Lung (tissue), 12 donors: Measurements from ENCODE around the gene ALK. TPM values are rescaled to one million over a fixed set of nuclear protein-coding genes. Genes with fewer than 3 reads are reported as not detected.

Source experiments
- ATAC-seq: fragments of 200-7000 bp; cut with Tn5 transposase; one replicate; pipeline ENCODE4 v1.9.1; 2020; ENCODE audit warnings: moderate number of reproducible peaks; ENCODE audit not compliant: insufficient read depth, low FRiP score
- DNase-seq, 3 donors: peaks; one replicate each; pipeline ENCODE4 v3.0.0-alpha.2; 2013 to 2017
- H3K27ac ChIP-seq, 2 donors: one replicate each; pipeline ENCODE4 v1.5.1; 2013; ENCODE audit warnings: mild to moderate bottlenecking in 2 of 2, moderate library complexity in 2 of 2, control low read depth in 1 of 2, inconsistent platforms in 1 of 2, low read depth in 1 of 2, low read length in 1 of 2
- H3K27me3 ChIP-seq, 3 donors: one replicate each; pipeline ENCODE4 v1.5.1; 2013; ENCODE audit warnings: low read length in 2 of 3; ENCODE audit not compliant: control insufficient read depth in 3 of 3, insufficient read depth in 3 of 3
- H3K36me3 ChIP-seq, 4 donors: one replicate each; pipeline ENCODE4 v1.5.1; 2013; ENCODE audit warnings: low read length in 4 of 4, mild to moderate bottlenecking in 1 of 4, moderate library complexity in 1 of 4; ENCODE audit not compliant: control insufficient read depth in 4 of 4, insufficient read depth in 4 of 4
- H3K4me1 ChIP-seq, 5 donors: one replicate each; pipeline ENCODE4 v1.5.1; 2013; ENCODE audit warnings: low read length in 5 of 5, mild to moderate bottlenecking in 2 of 5, moderate library complexity in 1 of 5; ENCODE audit not compliant: control insufficient read depth in 5 of 5, insufficient read depth in 5 of 5
- H3K4me3 ChIP-seq: one replicate; pipeline ENCODE4 v1.5.1; 2013; ENCODE audit warnings: mild to moderate bottlenecking, control low read depth, moderate library complexity
- H3K9ac ChIP-seq, 2 donors: one replicate each; pipeline ENCODE4 v1.5.1; 2013; ENCODE audit warnings: low read length in 2 of 2, control low read depth in 1 of 2; ENCODE audit not compliant: insufficient read depth in 1 of 2
- H3K9me3 ChIP-seq, 4 donors: one replicate each; pipeline ENCODE4 v1.5.1; 2013; ENCODE audit warnings: low read length in 3 of 4, mild to moderate bottlenecking in 1 of 4, moderate library complexity in 1 of 4; ENCODE audit not compliant: control insufficient read depth in 4 of 4, insufficient read depth in 3 of 4
- CTCF ChIP-seq: IDR thresholded peaks from 2 replicates; pipeline ENCODE4 v1.5.1; 2012; ENCODE audit warnings: mild to moderate bottlenecking; ENCODE audit errors: control extremely low read depth, extremely low read depth
- WGBS, 2 donors: extraction: QIAGEN DNeasy Blood & Tissue Kit; methylation state at CpG; one replicate each; pipeline ENCODE4 v1.1.7; 2013; 5-methylcytosine and 5-hydroxymethylcytosine counted together
- polyA plus RNA-seq, 2 donors: library from polyadenylated mRNA; stranded (reverse); fragments of 200-250 nt; gene quantifications; one replicate each; pipeline ENCODE4 v1.2.1, GENCODE V29; 2013
- total RNA-seq, 2 donors: library from RNA; depleted of rRNA in 1 of 2; stranded (reverse); fragments of >200 nt in 1 of 2; gene quantifications; one replicate each; pipeline ENCODE4 v1.2.1, GENCODE V29; 2014 to 2021
- donor health status: control.
- donor health status: control.
- donor health status: Bipolar disorder and iron deficiency.
- donor health status: healthy.
- donor health status: DM: yes; HTN: yes; CAD: no.

ALK gene
- total and polyA plus RNA-seq, 4 donors, result 0.09 to 0.25 (median 0.10) TPM; not detected in 1

GRCh38 chr2:29412197-29412925 is 509.0 kb downstream of the ALK start:
- DNase-seq (no peak), ATAC-seq (no peak)
- no peak for TF ChIP-seq CTCF
- H3K9ac ChIP-seq, result no peak overlapping the region
- WGBS, 2 donors, result 89 to 92% methylated on average over 1 of the region's 1 CpG
- H3K4me3 ChIP-seq, result no peak overlapping the region
- H3K4me1 ChIP-seq, result no peaks in the 10 kb centered on the region
- no peaks in the 10 kb centered on the region for H3K36me3 ChIP-seq
- no peaks in the 10 kb centered on the region for H3K27me3 ChIP-seq
- no peak overlapping the region for H3K27ac ChIP-seq
- no peaks in the 10 kb centered on the region for H3K9me3 ChIP-seq

- no peak for DNase-seq
- Histone ChIP-seq H3K27ac (no peak overlapping the region), H3K27me3 (no peaks in the 10 kb centered on the region), H3K4me3 (no peak overlapping the region), H3K9me3 (no peaks in the 10 kb centered on the region), H3K36me3 (no peaks in the 10 kb centered on the region), H3K9ac (no peak overlapping the region), H3K4me1 (no peaks in the 10 kb centered on the region)
- TF ChIP-seq CTCF, result no peak
- ATAC-seq, result no peak
- WGBS, 2 donors, result 9 to 13% methylated on average over 2 of the region's 2 CpGs
Observed at GRCh38 chr2:29405707-29406106, 515.7 kb downstream of the ALK start.

GRCh38 chr2:29405266-29405665 is 516.1 kb downstream of the ALK start:
- Histone ChIP-seq H3K27me3 (no peaks in the 10 kb centered on the region), H3K4me1 (no peaks in the 10 kb centered on the region), H3K4me3 (no peak overlapping the region), H3K36me3 (no peaks in the 10 kb centered on the region), H3K9ac (no peak overlapping the region), H3K27ac (no peak overlapping the region), H3K9me3 (no peaks in the 10 kb centered on the region)
- WGBS, 2 donors, result 75 to 86% methylated on average over 5 of the region's 5 CpGs
- TF ChIP-seq CTCF, result no peak
- DNase-seq, result peak in 1 of 3 donors; percentile 7
- no peak for ATAC-seq

GRCh38 chr2:29401994-29402393 is 519.4 kb downstream of the ALK start:
- Histone ChIP-seq H3K9me3 (peaks cover 0 to 1% (median 0%) of the 10 kb centered on the region in 4 donors), H3K27ac (no peak overlapping the region), H3K36me3 (no peaks in the 10 kb centered on the region), H3K4me3 (no peak overlapping the region), H3K9ac (no peak overlapping the region), H3K4me1 (no peaks in the 10 kb centered on the region), H3K27me3 (no peaks in the 10 kb centered on the region)
- no peak for DNase-seq
- no peak for TF ChIP-seq CTCF
- WGBS, 2 donors, result 83 to 85% methylated on average over 7 of the region's 7 CpGs
- no peak for ATAC-seq
